Activated T-cell treated with anti-CD3 and anti-CD28 coated beads for 48 hours (primary cell): ENCODE measurements around the gene FBH1.
"Not testable (repeated sequence)": the region's sequence is repeated elsewhere in the genome, so short reads cannot be mapped to it uniquely, and the experiment has no call there.

Experiments used
- DNase-seq: peaks from one replicate; pipeline ENCODE4 v3.0.0-alpha.2; 2020; ENCODE audit warnings: low read depth

FBH1 gene

GRCh38 chr10:5876181-5876768, 13.8 kb upstream of the FBH1 start:
- no peak for DNase-seq

- DNase-seq, result not testable (repeated sequence)
Observed at GRCh38 chr10:5877041-5877440, 13.0 kb upstream of the FBH1 start.

GRCh38 chr10:5882961-5883360, 7.1 kb upstream of the FBH1 start:
- no peak for DNase-seq

- no peak for DNase-seq
Observed at GRCh38 chr10:5885619-5886018, 4.4 kb upstream of the FBH1 start.

GRCh38 chr10:5887029-5887428, 3.0 kb upstream of the FBH1 start:
- no peak for DNase-seq

GRCh38 chr10:5887641-5888040, 2.4 kb upstream of the FBH1 start:
- DNase-seq, result no peak

GRCh38 chr10:5888351-5888750, 1.7 kb upstream of the FBH1 start:
- DNase-seq, result no peak

- DNase-seq, result peak; percentile 43
Observed at GRCh38 chr10:5888843-5889623, 1.0 kb upstream of the FBH1 start.

- peak; percentile 25 for DNase-seq
Observed at GRCh38 chr10:5890452-5890915, 441 bp downstream of the FBH1 start.

GRCh38 chr10:5891009-5891408, 966 bp downstream of the FBH1 start:
- DNase-seq, result no peak

- DNase-seq, result no peak
Observed at GRCh38 chr10:5892007-5892406, 2.0 kb downstream of the FBH1 start.

- DNase-seq, result no peak
Observed at GRCh38 chr10:5893321-5893720, 3.3 kb downstream of the FBH1 start.

GRCh38 chr10:5894403-5894802, 4.4 kb downstream of the FBH1 start:
- DNase-seq, result no peak

- DNase-seq, result no peak
Observed at GRCh38 chr10:5894873-5895272, 4.8 kb downstream of the FBH1 start.

- DNase-seq, result no peak
Observed at GRCh38 chr10:5895365-5895764, 5.3 kb downstream of the FBH1 start.

- DNase-seq, result no peak
Observed at GRCh38 chr10:5895804-5896203, 5.8 kb downstream of the FBH1 start.

- DNase-seq, result no peak
Observed at GRCh38 chr10:5896208-5897052, 6.4 kb downstream of the FBH1 start.

GRCh38 chr10:5897053-5897340, 7.0 kb downstream of the FBH1 start:
- DNase-seq, result no peak

- no peak for DNase-seq
Observed at GRCh38 chr10:5897504-5897903, 7.5 kb downstream of the FBH1 start.

- DNase-seq, result no peak
Observed at GRCh38 chr10:5898163-5898562, 8.1 kb downstream of the FBH1 start.

GRCh38 chr10:5900247-5900646, 10.2 kb downstream of the FBH1 start:
- no peak for DNase-seq

GRCh38 chr10:5902511-5903274, 12.7 kb downstream of the FBH1 start:
- no peak for DNase-seq
